Head of caudate nucleus (tissue), 42 donors: ENCODE measurements around the gene C22orf31.
A peak's percentile ranks its signal among the peaks of the same experiment; 100 is the strongest.

Experiments used
- DNase-seq, 42 donors: peaks; one replicate each; pipeline versions ENCODE4 v3.0.0 to v3.0.0-alpha.2; 2020 to 2021; ENCODE audit warnings: mixed read lengths in 7 of 42
- intact Hi-C: fragments of 100-400 bp; cut with DNase I; formaldehyde crosslinking; loops from one replicate; pipeline ENCODE4 v1.15.0; 2022

The C22orf31 gene

GRCh38 chr22:29082826-29083545, 21.4 kb upstream of the C22orf31 start:
- DNase-seq, result no peak
- intact Hi-C loops, result no loop called here

GRCh38 chr22:29081517-29082236, 20.0 kb upstream of the C22orf31 start:
- intact Hi-C loops, result no loop called here
- no peak for DNase-seq

GRCh38 chr22:29080106-29080975, 18.7 kb upstream of the C22orf31 start:
- intact Hi-C loops, result no loop called here
- no peak for DNase-seq

GRCh38 chr22:29079218-29079901, 17.7 kb upstream of the C22orf31 start:
- peak in 1 of 42 donors; percentile 32 for DNase-seq
- intact Hi-C loops, result loop anchor here (10.0 kb wide), 1 partner anchor 65 kb away; no protein-coding TSS in a partner anchor

GRCh38 chr22:29078869-29079207, 17.2 kb upstream of the C22orf31 start:
- intact Hi-C loops, result loop anchor here (10.0 kb wide), 1 partner anchor 66 kb away; no protein-coding TSS in a partner anchor
- no peak for DNase-seq

- intact Hi-C loops, result loop anchor here (10.0 kb wide), 1 partner anchor 67 kb away; no protein-coding TSS in a partner anchor
- DNase-seq, result no peak
Measured at GRCh38 chr22:29078036-29078868, 16.6 kb upstream of the C22orf31 start.

DNA sequence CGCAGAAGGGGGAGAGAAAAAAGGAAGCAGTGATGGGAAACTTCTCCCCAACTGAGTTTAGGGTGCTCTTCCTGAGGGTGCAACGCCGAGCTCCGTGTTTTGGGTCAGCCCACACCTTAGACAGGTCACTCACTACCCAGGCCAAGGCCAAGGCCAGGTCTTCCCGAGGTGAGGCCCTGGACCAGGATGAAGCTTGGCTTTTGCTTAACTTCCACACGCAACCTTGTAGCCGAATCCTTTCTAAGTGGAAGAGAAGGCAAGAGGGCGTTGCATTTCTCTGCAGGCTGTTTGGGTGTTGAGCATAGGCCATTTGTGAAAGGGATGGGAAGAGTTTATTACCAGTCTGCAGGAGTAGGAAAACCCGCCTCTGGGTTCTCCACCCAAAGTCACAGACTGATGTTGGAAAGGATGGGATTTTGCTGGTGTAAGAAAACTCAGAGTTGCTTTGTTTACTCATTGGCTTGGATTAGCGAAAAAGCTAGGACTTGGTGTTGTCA, 12.7 kb upstream of the C22orf31 start:
- intact Hi-C loops, result loop anchor here (10.0 kb wide), 1 partner anchor 70 kb away; no protein-coding TSS in a partner anchor
- DNase-seq, result no peak

- intact Hi-C loops, result loop anchor here (10.0 kb wide), 1 partner anchor 71 kb away; no protein-coding TSS in a partner anchor
- peak in 35 of 42 donors; percentile 22 to 73 (median 50) for DNase-seq
Measured at GRCh38 chr22:29073618-29074275, 12.1 kb upstream of the C22orf31 start.

GRCh38 chr22:29072979-29073617, 11.5 kb upstream of the C22orf31 start, which contains the start of gene KREMEN1:
TSS of gene KREMEN1 (plus strand) at chr22:29073035. CDS start at chr22:29073131, 96 bp downstream.
- no peak for DNase-seq
- intact Hi-C loops, result loop anchor here (10.0 kb wide), 1 partner anchor 72 kb away; no protein-coding TSS in a partner anchor

DNA sequence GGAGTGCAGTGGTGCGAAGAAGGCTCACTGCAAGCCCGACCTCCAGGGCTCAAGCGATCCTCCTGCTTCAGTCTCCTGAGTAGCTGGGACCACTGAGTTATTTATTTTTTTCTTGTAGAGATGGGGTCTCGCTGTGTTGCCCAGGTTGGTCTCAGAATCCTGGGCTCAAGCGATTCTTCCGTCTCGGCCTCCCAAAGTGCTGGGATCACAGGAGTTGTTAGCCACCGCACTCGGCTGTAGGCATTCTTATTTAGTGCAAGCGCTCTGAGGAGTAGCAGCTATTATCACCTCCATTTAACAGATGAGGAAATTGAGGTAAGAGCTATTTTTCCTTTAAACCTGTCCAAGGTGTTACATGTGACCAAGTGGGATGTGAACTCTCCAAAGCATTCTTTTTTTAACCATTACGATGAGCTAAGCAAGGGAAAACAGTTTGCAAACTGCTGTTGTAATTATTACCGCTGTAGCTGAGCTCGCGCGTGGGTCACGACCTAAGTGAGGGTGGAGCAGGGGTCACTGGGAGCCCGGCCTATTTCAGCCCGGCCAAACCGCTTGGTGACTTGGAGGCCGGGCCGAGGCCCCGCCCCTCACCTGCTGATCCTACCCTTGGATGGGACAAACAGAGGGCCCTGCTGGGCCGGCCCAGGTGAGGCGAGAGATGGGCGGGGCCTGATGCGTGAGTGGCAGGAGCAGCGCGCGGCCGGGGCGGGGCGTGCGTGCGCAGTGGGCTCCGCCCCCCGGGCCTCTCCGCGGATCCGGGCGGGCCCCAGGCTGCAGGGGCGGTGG, 10.8 kb upstream of the C22orf31 start:
- intact Hi-C loops, result loop anchor here (10.0 kb wide), 1 partner anchor 72 kb away; no protein-coding TSS in a partner anchor
- peak; percentile 61 to 94 (median 88) for DNase-seq

DNA sequence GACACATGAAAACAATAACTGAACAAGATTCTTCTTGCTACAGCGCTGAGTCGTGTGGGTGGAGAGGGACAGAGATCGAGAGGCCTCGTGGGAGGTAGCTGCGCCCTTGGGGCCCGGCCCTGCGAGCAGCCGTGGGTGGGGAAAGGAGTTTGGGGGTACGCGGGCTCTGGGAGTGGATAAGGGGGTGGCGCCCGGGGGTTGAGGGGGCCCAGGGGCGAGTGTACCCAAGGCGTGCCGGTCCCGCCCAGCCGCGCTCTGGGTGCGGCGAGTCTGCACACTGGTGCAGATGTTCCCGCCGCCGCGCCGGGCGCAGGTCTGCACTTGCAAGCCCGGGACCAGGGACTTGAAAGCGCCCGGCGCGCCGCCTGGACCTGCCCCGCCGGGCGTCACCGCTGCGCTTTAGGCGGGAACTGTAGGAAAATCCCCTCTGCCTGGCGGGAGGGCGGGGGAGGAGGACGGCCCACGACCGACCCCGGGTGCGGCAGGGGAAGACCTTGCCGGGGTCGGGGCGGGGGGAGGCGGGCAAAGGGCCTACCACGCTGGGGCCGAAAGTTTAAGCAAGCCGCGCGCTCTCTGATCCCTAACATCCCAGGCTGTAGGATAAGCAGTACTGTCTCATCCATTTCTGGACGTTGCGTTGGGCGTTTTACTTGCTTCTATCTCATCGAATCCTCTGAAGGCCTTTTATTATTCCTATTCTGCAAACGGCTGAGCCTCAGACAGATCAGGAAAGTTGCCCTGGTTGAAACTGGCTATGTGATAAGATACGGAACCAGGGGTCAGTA, 9.8 kb upstream of the C22orf31 start:
- DNase-seq, result peak in 3 of 42 donors; percentile 16 to 44 (median 36)
- intact Hi-C loops, result loop anchor here (10.0 kb wide), 1 partner anchor 73 kb away; no protein-coding TSS in a partner anchor

GRCh38 chr22:29070490-29070889, 8.9 kb upstream of the C22orf31 start:
- peak in 1 of 42 donors; percentile 34 for DNase-seq
- intact Hi-C loops, result loop anchor here (10.0 kb wide), 1 partner anchor 74 kb away; no protein-coding TSS in a partner anchor

DNA sequence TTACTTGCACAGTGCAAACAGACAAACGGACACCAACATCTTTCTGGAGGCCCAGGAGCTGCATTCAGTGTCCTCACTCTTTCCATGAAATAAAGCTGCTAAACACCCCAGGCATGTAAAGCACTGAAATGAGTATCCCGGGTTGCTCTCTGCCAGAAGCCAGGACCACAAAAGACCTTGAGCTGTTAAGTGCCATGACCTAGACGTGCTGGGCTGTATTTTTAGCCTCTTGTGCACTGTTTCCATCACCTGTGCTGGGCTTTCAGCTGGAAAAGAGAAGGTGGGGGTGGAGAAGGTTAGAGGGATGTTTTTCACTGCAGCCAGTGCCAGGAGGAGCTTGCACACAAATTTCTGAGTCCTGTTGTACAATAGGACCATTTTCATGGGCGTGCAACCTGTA, 7.8 kb upstream of the C22orf31 start:
- DNase-seq, result peak in 1 of 42 donors; percentile 25
- intact Hi-C loops, result no loop called here

- intact Hi-C loops, result no loop called here
- DNase-seq, result no peak
Measured at GRCh38 chr22:29065468-29066190, 4.0 kb upstream of the C22orf31 start.
